H1 (cell line): ENCODE measurements around the gene HACD3. TPM values are rescaled to one million over a fixed set of nuclear protein-coding genes. Genes with fewer than 3 reads are reported as not detected.

ENCODE experiments used
- KDM5A ChIP-seq: fragments of 200-600 bp; IDR thresholded peaks from 2 replicates; pipeline ENCODE4 v1.7.1; 2012; ENCODE audit warnings: mild to moderate bottlenecking, low read length, inconsistent platforms, mixed read lengths
- POLR2A ChIP-seq, 2 experiments: IDR thresholded peaks; 1 replicate in 1 of 2; 2 replicates in 1 of 2; pipeline ENCODE4 v1.6.1; 2011; ENCODE audit warnings: low read depth in 2 of 2, low read length in 2 of 2, mild to moderate bottlenecking in 2 of 2; ENCODE audit errors: control extremely low read depth in 1 of 2
- polyA plus RNA-seq, 7 experiments: library from polyadenylated mRNA; depleted of rRNA in 3 of 7; stranded (reverse) in 5 of 7; unstranded in 2 of 7; fragments of >200 nt in 5 of 7; fragments of 200-250 nt in 2 of 7; gene quantifications; 1 replicate in 5 of 7; 2 replicates in 1 of 7; 4 replicates in 1 of 7; pipeline versions ENCODE4 v1.2.1 to v1.2.3, GENCODE V29; 2011 to 2013; ENCODE audit warnings: missing spikeins in 2 of 7, mixed read lengths in 2 of 7
- total RNA-seq: library from RNA; stranded (reverse); fragmentation: NEBNext Ultra II Directional; extraction: Animal tissue kit (Norgen Biotek cat#: 25700); gene quantifications from 2 replicates; pipeline ENCODE4 v1.2.1, GENCODE V29; 2021

HACD3 gene
- total and polyA plus RNA-seq, 2 of the 8 experiments (the other 6 are each of a cell fraction or from before 2014, with no cell fraction given): 78.8 to 120 TPM

DNA sequence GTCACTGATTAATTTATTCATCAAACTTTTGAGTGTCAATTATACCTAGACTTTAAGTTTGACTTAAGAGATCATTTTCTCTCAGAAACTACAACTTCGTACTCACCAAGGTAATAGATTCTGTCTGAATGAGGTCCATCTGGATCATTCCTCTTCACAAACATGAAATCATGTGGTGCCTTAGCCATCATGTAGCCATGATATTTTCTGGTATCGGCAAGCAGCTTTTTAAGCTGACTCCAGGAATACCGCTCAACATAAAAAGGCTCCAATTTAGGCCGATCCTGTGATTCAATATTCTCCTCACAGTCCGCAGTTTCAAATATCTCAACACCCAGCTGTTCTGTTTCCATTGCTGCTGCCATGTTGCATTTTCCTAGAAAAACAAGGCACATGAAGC, 18.1 kb upstream of the HACD3 start (continued):
- no peak for TF ChIP-seq POLR2A (IDR thresholded peaks at IDR 0.05; ENCODE audit: control extremely low read depth in 1 of 2, low read depth in 2 of 2, low read length in 2 of 2)
- no peak for TF ChIP-seq KDM5A
